ENCODE measurements around the gene CHAD.
"Not testable (repeated sequence)": the region's sequence is repeated elsewhere in the genome, so short reads cannot be mapped to it uniquely, and the experiment has no call there.

CHAD gene

DNA sequence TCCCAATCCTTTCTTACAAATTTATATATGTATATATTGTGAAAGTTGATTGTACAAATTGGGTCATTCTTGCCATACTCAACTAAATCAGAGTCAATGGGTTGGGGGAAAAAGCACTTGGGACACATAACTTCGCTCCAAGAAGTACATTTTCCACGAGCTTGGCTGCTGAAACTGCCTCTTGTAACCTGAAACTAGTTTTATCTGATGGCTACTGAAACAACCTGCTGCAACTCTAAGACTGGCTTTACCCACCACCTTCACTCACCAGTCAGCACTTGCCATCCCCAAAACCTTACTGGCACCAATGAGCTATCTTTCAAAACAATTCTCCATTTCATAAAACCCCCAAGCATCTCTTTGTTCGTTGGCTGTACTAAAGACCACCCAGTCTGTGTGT, 25.1 kb upstream of the CHAD start:
- DNase-seq, result no peak

DNA sequence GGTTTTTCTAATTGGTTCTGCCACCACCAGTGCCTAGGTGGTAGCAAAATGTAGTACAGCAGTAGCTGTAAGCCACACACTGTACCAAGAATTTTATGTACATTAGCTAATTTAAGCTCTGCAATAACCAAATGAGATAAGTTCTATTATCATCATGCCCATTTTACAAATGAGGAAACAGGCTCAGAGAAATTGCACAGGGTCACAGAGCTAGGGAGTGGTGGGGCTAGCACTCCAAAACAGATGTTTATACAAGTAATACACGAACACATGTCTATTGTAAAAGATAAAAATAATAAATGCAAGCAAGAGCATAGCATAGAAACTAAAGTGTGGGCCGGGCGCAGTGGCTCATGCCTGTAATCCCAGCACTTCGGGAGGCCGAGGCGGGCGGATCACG, 23.5 kb upstream of the CHAD start:
- no peak for DNase-seq

DNA sequence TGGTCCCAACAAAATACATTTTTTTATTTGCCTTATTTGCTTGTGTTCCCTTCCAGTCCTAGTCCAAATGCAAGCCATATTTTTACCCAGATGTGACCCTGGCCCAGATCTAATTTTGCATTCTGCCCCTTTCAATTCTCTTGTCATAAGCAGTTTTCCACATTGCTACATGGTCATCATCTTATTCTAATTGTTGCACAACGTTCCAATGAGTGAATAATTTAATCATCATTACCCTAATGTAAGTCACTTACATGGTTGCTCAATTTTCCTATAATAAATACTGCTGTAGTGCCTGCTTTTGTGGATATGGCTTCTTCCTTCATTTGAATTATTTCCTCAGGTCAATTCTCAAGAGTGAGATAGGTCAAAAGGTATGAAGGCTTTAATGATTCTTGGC, 22.8 kb upstream of the CHAD start:
- no peak for DNase-seq

DNA sequence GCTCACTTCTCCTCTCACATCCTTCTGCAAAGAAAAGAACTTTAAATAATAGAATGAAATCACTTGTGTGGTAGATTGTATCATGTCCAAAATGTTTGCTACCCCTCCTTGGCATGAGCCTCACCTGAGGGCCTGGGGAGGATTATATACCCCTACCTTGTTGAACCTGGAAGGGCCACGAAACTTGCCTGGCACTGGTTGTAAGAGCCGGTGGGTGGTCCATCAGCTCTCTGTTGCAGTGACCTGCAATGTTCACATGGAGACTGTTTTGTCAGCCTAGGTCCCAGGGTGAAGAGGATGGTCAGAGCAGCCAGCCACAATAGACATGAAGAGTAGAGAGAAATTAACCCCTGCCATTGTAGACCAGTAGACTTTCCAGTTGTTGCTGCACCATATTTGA, 20.2 kb upstream of the CHAD start:
- DNase-seq, result no peak

DNA sequence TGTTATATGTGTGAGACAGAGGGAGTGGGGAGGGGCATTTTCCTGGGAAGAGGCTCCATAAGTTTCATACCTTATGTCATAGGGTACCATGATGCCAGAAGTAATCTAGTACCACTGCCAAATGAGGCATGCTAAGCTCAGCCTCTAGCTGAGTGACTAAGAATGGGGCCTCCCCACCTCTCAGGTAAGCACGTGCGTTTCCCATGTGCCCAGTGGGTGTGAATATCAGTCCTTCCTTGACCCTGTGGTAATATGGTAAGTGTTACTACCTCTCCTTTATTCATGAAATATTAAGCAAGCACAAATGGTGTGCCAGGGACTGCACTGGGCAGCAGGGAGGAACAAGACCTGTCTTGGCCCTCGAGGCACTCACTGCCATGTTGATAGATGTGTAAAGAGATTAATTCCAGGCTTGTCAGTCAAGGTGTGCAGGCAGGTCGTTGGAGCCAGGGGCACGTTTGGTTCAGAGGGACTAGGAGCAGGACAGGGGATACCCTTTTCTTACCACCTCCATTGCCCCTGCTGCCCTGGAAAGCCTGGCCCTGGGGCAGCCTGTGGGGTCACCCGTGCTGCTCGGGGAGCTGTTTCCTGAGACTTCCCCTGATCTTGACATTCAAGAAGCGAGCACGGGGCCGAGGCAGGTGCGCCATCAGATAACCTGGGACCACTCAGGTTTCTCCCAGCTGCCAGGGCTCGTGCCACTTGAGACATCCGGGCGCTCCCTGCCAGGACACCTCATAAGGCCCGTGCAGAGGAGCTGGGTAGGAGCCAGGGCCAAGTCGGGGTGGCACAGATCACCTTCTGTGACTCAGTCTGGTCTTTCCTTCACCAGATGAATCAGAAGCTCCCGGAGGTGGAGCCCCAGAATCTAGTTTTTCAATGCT, 18.8 kb upstream of the CHAD start:
- DNase-seq, result no peak

DNA sequence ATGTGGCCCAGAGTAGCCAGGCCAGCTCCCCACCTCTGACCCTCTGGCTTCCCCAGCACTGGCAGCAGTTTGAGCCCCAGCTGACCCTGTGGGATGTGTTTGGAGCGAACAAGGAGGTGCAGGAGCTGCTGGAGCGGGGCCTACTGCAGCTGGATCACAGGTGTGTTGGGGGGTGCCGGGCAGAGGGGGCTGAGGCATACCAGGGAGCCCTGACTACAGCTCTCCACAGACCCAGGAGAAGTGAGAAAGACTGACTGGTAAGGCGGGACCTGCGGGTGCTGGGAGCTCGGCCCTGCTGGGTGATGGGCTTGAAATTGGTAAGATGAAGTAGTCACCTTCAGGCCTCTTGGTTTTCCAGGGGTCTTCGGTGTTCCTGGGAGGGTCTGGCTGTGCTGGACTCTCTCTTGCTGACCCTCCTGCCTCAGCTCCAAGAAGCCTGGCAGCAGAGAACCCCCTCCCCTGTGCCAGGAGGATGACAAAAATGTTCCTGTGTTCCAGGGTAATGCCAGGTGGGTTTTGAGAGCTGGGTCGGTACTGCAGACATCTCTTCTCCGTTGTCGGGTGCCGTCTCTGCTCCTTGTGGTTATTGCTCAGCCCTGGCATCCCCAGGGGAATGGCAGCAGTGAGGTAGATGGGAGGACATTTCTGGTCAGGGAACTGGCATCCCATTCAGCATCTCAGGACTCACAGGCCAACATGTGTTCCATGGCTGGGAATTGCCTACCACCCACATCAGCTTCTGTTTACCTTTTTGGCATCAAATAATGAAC, 15.9 kb upstream of the CHAD start:
- DNase-seq, result no peak

DNA sequence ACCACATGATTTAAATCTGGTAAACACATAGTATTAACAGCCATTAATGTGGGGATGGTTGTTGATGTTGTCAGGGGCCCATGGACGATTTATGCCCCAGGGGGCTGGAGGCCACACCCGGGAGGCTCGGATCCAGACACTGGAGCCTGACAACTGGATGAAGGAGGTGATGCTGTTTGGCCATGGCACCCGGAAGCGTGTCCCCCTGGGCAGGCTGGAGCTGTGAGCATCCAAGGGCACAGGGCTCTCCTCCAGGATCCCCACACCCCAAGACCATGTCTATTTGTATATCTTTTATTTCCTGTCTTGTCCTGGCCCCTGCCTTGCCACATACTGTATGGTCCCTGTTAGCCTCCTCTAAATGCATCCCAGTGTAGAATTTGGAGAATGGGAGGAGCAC, 14.6 kb upstream of the CHAD start:
- no peak for DNase-seq

DNA sequence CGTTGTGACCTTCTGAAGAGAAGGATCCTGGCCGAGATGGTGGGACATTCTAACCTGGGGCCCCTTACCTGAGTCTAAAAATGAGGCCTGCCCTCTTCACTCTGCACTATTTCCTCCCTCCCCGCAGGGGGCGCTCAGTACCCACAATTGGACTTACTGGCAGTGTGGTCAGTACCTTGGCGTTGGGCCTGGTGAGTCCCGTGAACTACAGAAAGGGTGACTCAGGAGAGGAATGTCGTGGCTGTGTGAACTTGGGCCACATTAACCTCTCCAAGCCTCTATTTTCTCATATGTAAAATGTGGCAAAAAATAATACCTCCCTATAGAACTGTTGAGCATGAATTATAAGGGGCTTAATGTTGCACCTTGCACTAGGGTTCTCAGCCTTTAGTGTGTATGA, 13.8 kb upstream of the CHAD start:
- peak; percentile 51 for DNase-seq

DNA sequence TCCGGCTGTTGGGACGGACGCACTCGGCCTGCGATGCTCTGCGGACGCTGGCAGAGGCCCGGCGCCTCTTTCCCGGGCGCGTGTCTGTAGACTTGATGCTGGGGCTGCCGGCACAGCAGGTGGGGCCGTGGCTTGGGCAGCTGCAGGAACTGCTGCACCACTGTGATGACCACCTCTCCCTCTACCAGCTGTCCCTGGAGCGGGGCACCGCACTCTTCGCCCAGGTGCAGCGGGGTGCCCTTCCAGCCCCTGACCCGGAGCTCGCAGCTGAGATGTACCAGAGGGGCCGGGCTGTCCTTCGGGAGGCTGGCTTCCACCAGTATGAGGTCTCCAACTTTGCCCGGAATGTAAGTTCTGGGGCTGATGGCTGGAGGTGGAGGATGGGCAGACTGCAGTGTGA, 13.4 kb upstream of the CHAD start:
- DNase-seq, result no peak

DNA sequence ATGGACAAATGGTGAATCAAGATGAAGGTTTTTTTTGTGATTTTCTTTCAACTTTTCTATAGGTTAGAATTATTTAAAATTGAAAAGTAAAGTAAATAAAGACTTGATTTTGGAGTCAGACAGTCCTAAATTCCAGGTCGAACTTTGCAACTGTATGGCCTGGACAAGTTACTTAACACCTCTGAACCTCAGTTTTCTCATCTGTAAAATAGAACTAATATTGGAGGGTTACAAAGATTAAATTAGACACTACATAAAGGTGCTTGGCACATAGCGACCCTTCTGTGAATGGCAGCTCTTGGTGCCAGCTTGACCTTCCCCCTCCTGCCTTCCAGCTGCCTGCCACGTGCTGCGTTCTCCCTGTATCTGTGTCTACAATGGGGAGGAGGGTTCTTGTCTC, 13.0 kb upstream of the CHAD start:
- DNase-seq, result no peak

DNA sequence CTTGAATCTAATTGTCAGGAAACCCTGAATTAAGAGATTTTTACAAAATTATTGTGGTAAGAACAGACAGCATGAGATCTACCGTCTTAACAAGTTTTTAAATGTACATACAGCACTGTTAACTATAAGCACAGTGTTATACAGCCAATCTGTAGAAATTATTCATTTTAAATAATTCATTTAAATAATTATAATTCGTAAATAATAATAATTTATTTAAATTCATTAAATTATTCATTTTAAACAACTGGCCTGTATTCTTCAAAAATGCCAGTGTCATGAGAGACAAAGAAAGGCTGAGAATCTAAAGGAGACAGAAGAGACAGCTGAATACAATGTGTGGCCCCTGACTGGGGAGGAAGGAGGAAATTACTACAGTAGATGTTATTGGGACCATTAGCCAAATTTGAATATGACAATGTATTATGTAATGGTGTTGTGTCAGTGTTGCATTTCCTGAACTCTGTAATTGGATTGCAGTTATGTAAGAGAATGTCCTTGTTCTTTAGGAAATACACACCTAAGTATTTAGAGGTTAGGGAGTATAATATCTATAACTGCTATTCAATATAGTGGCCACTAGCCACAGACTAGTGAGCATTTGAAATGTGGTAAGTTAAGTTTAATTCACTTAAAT, 12.3 kb upstream of the CHAD start:
- DNase-seq, result no peak

DNA sequence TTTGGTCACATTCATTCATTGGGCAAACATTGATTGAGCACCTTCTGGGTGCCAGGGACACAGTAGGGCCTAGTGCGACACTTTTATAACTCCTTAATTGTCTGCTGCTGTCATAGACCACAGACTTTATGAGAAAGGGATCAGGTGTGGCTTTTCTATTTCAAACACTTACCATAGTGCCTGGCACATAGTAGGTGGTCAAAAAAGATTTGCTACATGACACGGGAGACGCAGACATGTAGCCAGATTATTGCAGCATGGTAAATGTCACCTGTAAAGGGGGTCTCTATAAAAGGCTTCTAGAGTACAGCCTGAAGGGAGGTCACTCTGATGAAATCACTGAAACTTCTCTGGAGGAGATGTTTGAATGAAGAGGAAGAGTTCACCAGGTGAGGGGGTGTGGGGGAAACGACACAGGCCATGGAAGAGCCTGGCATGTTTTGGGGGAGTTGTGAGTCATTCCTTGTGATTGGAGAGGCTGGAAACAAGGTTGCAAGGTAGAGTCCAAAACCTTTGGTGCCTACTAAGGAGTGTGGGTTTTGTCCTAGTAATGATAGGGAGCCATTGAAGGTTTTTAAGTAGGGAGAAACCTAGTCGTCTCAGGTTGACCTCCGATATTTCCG, 11.6 kb upstream of the CHAD start:
- DNase-seq, result no peak

DNA sequence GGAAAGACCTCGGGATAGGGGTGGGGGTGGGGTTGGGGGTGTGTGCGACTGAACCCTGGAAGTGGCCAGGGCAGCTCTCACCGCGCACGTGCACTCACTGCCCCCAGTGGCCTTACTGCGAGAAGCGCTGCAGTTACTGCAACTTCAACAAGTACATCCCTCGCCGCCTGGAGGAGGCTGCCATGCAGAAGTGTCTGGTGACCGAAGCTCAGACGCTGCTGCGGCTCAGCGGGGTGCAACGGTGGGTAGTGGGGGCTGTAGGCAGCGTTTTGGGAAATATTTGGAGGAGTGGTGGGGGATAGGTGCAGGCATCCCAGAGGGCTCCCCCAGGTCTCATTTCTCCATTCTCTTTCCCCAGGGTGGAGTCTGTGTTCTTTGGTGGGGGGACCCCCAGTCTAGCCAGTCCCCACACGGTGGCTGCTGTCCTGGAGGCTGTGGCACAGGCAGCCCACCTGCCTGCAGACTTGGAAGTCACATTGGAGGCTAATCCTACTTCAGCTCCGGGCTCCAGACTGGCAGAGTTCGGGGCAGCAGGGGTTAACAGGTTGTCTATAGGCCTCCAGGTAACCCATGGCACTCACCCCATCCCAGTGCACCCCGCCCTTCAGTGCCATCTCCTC, 11.0 kb upstream of the CHAD start:
- DNase-seq, result peak; percentile 52

DNA sequence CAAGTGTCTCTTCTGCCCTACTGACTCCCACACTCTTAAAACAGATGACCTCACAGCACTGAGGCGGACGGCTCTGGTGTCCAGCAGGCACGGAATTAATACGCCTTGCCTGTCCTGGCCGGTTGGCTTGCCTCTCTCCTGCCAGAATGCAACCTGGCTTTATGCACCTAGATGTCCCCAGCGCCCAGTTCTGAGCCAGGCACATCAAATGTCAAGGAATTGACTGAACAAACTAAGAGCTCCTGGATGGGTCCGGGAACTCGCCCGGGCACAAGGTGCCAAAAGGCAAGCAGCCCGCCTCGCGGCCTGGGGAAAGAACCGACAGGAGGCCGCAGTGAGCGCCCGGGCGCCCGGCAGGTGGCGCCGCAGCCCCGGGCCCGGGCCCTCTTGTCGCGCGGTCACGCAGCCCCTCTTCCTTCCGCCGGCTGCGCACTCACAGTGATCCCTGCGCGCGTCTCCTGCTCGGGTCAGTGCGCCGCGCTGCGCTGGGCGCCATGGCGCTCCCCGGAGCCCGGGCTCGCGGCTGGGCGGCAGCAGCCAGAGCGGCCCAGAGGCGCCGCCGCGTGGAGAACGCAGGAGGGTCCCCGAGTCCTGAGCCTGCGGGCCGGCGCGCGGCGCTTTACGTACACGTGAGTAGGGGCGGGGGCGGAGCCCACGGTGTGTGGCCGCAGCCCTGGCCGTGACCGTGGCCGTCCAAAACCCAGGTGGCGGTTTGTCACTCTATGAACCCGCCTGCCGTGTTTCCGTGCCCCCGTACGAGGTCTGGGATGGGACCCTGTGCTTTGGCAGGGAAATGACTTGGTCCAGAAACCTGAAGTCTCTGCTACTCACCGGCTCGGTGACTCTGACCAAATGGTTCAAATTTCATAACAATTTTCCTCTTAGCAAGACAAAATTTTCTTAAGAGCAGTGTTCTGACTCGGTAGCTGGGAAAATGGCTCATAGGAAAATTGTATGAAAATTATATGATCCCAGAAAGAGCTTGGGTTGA, 10.0 kb upstream of the CHAD start, which contains the start of gene RSAD1:
Gene RSAD1 (plus strand): TSS at position 470 of the 991 bp plus-strand sequence. CDS start 25 bp downstream, at position 495.
- peak; percentile 69 for DNase-seq

DNA sequence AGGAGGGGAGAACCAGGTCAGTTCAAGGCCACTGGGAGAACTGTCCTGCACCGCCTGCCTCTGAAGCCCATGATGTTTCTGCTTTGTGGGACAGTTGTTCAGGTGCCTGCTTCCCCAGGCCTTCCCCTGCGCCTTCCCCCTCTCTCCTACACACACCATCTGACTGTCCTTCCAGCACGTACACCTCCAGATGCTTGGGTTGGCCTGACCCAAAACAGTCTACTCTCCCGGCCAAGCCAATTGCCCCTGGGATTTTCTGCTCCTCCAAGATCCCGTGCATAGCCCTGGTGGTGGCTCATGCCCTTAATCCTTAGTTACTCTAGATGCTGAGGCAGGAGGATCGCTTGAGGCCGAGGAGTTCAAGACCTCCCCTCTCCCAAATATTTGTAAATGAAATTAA, 9.3 kb upstream of the CHAD start:
- no peak for DNase-seq

DNA sequence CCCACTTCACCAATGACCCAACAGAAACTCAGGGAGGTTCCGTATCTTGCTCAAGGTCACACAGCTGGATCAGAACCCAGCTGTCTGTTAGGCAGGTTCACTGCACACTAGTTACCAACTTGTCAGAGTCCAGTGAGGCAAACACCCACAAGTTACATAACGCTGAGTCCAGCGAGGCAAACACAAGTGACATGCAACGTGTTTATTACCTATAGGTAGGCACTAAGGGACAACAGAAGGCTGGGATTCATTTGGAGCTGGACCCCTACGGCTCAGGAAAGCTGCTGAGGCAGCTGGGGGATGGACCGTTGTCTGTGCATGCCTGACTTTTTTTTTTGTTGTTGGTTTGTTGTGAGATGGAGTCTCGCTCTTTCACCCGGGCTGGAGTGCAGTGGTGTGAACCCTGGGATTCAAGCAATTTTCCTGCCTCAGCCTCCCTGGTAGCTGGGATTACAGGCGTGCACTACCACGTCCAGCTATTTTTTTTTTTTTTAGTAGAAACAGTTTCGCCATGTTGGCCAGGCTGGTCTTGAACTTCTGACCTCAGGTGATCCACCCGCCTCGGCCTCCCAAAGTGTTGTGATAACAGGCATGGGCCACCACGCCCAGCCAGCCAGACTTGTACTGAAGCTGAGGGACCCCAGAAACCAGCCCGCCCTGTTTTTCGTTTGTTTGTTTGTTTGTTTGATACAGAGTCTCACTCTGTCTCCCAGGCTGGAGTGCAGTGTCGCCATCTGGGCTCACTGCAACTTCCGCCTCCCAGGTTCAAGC, 8.1 kb upstream of the CHAD start:
- DNase-seq, result no peak

DNA sequence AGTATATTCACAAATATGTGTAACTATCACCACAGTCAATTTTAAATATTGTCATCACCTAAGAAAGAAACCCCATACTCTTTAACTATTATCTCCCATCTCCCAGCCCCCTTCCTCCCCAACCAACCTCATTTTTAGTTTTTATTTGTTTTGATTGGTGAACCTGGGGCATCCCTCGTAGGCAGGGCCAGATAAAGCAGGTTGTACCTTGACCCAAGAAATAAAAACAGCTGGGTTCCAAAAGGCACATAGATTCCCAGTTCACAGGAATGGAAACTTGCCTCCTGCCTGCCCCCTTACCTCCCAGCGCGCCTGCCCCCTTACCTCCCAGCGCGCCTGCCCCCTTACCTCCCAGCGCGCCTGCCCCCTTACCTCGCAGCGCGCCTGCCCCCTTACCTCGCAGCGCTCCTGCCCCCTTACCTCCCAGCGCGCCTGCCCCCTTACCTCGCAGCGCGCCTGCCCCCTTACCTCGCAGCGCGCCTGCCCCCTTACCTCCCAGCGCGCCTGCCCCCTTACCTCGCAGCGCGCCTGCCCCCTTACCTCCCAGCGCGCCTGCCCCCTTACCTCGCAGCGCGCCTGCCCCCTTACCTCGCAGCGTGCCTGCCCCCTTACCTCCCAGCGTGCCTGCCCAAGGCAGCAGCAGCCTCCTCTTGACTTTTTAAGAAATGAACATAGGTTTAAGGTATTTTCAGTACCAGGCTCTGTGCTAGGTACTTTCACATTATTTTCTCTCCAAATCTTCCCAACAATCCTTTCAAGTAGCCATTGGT, 7.3 kb upstream of the CHAD start:
- DNase-seq, result not testable (repeated sequence)

DNA sequence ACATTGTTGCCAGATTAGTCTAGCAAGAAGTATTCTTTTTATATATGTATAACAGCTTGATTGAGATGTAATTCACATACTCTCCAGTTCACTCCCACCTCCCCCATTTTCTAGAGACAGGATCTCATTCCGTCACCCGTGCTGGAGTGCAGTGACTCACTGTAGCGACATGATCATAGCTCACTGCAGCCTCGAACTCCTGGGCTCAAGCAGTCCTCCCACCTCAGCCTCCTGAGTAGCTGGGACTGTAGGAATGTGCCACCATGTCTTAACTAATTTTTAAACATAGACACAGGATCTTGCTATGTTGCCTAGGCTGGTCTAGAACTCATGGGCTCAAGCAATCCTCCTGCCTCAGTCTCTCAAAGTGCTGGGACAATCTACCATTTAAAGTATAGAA, 6.7 kb upstream of the CHAD start:
- no peak for DNase-seq

DNA sequence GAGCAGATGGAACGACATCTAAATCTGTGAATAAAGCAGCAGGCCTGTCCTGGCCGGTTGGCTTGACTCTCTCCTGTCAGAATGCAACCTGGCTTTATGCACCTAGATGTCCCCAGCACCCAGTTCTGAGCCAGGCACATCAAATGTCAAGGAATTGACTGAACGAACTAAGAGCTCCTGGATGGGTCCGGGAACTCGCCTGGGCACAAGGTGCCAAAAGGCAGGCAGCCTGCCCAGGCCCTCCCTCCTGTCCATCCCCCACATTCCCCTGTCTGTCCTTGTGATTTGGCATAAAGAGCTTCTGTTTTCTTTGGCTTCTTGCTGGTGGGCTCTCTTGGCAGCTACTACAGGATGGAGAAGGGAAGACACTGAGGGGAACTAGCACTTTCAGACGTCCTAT, 5.8 kb upstream of the CHAD start:
- no peak for DNase-seq

DNA sequence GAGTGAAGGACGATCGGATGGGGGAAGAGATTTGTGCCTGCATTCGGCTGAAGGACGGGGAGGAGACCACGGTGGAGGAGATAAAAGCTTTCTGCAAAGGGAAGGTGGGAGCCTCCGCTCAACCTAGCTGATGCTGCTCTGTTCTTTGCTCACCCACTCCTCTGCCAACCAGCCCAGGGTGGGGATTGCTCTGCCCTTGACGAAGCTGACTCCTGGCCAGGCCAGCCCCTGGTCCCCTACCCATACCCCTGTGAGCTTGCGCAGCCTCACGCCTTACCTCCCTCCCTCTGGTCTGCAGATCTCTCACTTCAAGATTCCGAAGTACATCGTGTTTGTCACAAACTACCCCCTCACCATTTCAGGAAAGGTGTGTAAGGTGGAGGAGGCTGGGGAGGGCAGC, 5.2 kb upstream of the CHAD start:
- no peak for DNase-seq

All from activated T-cell treated with anti-CD3 and anti-CD28 coated beads for 4 hours (primary cell).